Measurements from ENCODE around the gene S1PR4. TPM values are rescaled to one million over a fixed set of nuclear protein-coding genes. Genes with fewer than 3 reads are reported as not detected.

The S1PR4 gene
- total and polyA plus RNA-seq, 2 of the 8 experiments (the other 6 are each of a cell fraction or from before 2014, with no cell fraction given) = not detected

DNA sequence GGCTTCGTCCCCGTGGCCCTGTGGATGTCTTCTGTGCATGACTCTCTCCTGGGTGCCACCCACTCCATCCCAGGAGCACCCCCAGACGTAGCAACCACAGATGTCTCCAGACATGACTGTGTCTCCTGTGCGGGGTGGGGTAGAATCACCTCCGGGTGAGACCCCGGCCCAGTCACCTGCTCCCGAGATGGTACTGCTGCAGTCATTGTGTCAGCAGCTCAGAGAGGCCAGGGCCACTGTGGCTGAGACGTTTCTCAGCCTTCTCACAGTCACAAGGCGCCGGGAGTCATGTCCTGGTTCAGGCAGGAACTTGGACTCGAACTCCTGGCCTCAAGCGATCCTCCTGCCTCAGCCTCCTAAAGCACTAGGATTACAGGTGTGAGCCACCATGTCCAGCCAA is 23.8 kb downstream of the S1PR4 start (continued):
- TF ChIP-seq, protein P1, sequence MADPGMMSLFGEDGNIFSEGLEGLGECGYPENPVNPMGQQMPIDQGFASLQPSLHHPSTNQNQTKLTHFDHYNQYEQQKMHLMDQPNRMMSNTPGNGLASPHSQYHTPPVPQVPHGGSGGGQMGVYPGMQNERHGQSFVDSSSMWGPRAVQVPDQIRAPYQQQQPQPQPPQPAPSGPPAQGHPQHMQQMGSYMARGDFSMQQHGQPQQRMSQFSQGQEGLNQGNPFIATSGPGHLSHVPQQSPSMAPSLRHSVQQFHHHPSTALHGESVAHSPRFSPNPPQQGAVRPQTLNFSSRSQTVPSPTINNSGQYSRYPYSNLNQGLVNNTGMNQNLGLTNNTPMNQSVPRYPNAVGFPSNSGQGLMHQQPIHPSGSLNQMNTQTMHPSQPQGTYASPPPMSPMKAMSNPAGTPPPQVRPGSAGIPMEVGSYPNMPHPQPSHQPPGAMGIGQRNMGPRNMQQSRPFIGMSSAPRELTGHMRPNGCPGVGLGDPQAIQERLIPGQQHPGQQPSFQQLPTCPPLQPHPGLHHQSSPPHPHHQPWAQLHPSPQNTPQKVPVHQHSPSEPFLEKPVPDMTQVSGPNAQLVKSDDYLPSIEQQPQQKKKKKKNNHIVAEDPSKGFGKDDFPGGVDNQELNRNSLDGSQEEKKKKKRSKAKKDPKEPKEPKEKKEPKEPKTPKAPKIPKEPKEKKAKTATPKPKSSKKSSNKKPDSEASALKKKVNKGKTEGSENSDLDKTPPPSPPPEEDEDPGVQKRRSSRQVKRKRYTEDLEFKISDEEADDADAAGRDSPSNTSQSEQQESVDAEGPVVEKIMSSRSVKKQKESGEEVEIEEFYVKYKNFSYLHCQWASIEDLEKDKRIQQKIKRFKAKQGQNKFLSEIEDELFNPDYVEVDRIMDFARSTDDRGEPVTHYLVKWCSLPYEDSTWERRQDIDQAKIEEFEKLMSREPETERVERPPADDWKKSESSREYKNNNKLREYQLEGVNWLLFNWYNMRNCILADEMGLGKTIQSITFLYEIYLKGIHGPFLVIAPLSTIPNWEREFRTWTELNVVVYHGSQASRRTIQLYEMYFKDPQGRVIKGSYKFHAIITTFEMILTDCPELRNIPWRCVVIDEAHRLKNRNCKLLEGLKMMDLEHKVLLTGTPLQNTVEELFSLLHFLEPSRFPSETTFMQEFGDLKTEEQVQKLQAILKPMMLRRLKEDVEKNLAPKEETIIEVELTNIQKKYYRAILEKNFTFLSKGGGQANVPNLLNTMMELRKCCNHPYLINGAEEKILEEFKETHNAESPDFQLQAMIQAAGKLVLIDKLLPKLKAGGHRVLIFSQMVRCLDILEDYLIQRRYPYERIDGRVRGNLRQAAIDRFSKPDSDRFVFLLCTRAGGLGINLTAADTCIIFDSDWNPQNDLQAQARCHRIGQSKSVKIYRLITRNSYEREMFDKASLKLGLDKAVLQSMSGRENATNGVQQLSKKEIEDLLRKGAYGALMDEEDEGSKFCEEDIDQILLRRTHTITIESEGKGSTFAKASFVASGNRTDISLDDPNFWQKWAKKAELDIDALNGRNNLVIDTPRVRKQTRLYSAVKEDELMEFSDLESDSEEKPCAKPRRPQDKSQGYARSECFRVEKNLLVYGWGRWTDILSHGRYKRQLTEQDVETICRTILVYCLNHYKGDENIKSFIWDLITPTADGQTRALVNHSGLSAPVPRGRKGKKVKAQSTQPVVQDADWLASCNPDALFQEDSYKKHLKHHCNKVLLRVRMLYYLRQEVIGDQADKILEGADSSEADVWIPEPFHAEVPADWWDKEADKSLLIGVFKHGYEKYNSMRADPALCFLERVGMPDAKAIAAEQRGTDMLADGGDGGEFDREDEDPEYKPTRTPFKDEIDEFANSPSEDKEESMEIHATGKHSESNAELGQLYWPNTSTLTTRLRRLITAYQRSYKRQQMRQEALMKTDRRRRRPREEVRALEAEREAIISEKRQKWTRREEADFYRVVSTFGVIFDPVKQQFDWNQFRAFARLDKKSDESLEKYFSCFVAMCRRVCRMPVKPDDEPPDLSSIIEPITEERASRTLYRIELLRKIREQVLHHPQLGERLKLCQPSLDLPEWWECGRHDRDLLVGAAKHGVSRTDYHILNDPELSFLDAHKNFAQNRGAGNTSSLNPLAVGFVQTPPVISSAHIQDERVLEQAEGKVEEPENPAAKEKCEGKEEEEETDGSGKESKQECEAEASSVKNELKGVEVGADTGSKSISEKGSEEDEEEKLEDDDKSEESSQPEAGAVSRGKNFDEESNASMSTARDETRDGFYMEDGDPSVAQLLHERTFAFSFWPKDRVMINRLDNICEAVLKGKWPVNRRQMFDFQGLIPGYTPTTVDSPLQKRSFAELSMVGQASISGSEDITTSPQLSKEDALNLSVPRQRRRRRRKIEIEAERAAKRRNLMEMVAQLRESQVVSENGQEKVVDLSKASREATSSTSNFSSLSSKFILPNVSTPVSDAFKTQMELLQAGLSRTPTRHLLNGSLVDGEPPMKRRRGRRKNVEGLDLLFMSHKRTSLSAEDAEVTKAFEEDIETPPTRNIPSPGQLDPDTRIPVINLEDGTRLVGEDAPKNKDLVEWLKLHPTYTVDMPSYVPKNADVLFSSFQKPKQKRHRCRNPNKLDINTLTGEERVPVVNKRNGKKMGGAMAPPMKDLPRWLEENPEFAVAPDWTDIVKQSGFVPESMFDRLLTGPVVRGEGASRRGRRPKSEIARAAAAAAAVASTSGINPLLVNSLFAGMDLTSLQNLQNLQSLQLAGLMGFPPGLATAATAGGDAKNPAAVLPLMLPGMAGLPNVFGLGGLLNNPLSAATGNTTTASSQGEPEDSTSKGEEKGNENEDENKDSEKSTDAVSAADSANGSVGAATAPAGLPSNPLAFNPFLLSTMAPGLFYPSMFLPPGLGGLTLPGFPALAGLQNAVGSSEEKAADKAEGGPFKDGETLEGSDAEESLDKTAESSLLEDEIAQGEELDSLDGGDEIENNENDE (IDR thresholded peaks at IDR 0.05; ENCODE audit: insufficient replicate concordance, low read length) = no peak
- no peak for TF ChIP-seq HDAC2 (IDR thresholded peaks at IDR 0.05; ENCODE audit: borderline replicate concordance in 1 of 2, low read depth in 2 of 2, low read length in 2 of 2)
- TF ChIP-seq CBX5 (IDR thresholded peaks at IDR 0.05; ENCODE audit: low read depth, low read length) = no peak
- no peak for TF ChIP-seq CBX8 (IDR thresholded peaks at IDR 0.05; ENCODE audit: borderline replicate concordance, low read depth, low read length)
- no peak for TF ChIP-seq CEBPB (IDR thresholded peaks at IDR 0.05; ENCODE audit: low read depth, low read length)
- no peak for TF ChIP-seq SP2 (IDR thresholded peaks at IDR 0.05; ENCODE audit: low read length)
- TF ChIP-seq, protein P2, sequence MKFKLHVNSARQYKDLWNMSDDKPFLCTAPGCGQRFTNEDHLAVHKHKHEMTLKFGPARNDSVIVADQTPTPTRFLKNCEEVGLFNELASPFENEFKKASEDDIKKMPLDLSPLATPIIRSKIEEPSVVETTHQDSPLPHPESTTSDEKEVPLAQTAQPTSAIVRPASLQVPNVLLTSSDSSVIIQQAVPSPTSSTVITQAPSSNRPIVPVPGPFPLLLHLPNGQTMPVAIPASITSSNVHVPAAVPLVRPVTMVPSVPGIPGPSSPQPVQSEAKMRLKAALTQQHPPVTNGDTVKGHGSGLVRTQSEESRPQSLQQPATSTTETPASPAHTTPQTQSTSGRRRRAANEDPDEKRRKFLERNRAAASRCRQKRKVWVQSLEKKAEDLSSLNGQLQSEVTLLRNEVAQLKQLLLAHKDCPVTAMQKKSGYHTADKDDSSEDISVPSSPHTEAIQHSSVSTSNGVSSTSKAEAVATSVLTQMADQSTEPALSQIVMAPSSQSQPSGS (IDR thresholded peaks at IDR 0.05; ENCODE audit: low read length) = no peak
- TF ChIP-seq JUND (IDR thresholded peaks at IDR 0.05; ENCODE audit: low read length) = no peak
